ENCODE results near the gene GRM8.

The GRM8 gene

GRCh38 chr7:127081539-127081938 is 171.2 kb downstream of the GRM8 start:
- TF ChIP-seq EP300 (IDR thresholded peaks at IDR 0.05; ENCODE audit: borderline replicate concordance) (no peak), CEBPB (IDR thresholded peaks at IDR 0.05) (no peak), USF1 (IDR thresholded peaks at IDR 0.05) (no peak), CREB1 (IDR thresholded peaks at IDR 0.05; ENCODE audit: low read depth) (no peak)

GRCh38 chr7:127080576-127080975 is 172.2 kb downstream of the GRM8 start:
- TF ChIP-seq ZBTB7A (IDR thresholded peaks at IDR 0.05; ENCODE audit: low read depth) (no peak), USF1 (IDR thresholded peaks at IDR 0.05) (no peak), MAX (IDR thresholded peaks at IDR 0.05) (no peak), EP300 (IDR thresholded peaks at IDR 0.05; ENCODE audit: borderline replicate concordance) (no peak), NFIC (IDR thresholded peaks at IDR 0.05) (no peak), RAD21 (IDR thresholded peaks at IDR 0.05; ENCODE audit: low read depth) (no peak), CEBPB (IDR thresholded peaks at IDR 0.05) (no peak), TCF12 (IDR thresholded peaks at IDR 0.05; ENCODE audit: low read depth) (no peak), REST (IDR thresholded peaks at IDR 0.05; ENCODE audit: low read depth) (no peak), FOXM1 (IDR thresholded peaks at IDR 0.05; ENCODE audit: borderline replicate concordance, low read depth) (no peak), YY1 (IDR thresholded peaks at IDR 0.05; ENCODE audit: low read depth) (no peak), EGR1 (IDR thresholded peaks at IDR 0.05) (no peak), TEAD4 (IDR thresholded peaks at IDR 0.05) (no peak), TAF1 (IDR thresholded peaks at IDR 0.05; ENCODE audit: low read depth) (no peak), CREB1 (IDR thresholded peaks at IDR 0.05; ENCODE audit: low read depth) (no peak)

- TF ChIP-seq RAD21 (IDR thresholded peaks at IDR 0.05; ENCODE audit: low read depth) (0 out of 2 replicates have a peak, but pooled peaks have one; percentile 7), TCF12 (IDR thresholded peaks at IDR 0.05; ENCODE audit: low read depth) (no peak)
These were observed 185.8 kb downstream of the GRM8 start for GRCh38 chr7:127066974-127067373.

GRCh38 chr7:127059475-127059874 is 193.3 kb downstream of the GRM8 start:
- TF ChIP-seq TCF12 (IDR thresholded peaks at IDR 0.05; ENCODE audit: low read depth), result no peak
- no peak for TF ChIP-seq CREB1 (IDR thresholded peaks at IDR 0.05; ENCODE audit: low read depth)
- no peak for TF ChIP-seq NFIC (IDR thresholded peaks at IDR 0.05)
- no peak for TF ChIP-seq EP300 (IDR thresholded peaks at IDR 0.05; ENCODE audit: borderline replicate concordance)
- no peak for TF ChIP-seq YY1 (IDR thresholded peaks at IDR 0.05; ENCODE audit: low read depth)
- TF ChIP-seq FOXM1 (IDR thresholded peaks at IDR 0.05; ENCODE audit: borderline replicate concordance, low read depth), result no peak
- no peak for TF ChIP-seq MAX (IDR thresholded peaks at IDR 0.05)
- TF ChIP-seq USF1 (IDR thresholded peaks at IDR 0.05), result no peak
- no peak for TF ChIP-seq TAF1 (IDR thresholded peaks at IDR 0.05; ENCODE audit: low read depth)
- TF ChIP-seq ZBTB7A (IDR thresholded peaks at IDR 0.05; ENCODE audit: low read depth), result no peak
- no peak for TF ChIP-seq TEAD4 (IDR thresholded peaks at IDR 0.05)
- no peak for TF ChIP-seq REST (IDR thresholded peaks at IDR 0.05; ENCODE audit: low read depth)
- no peak for TF ChIP-seq EGR1 (IDR thresholded peaks at IDR 0.05)
- TF ChIP-seq CEBPB (IDR thresholded peaks at IDR 0.05), result no peak
- no peak for TF ChIP-seq RAD21 (IDR thresholded peaks at IDR 0.05; ENCODE audit: low read depth)

GRCh38 chr7:127057918-127058317 is 194.8 kb downstream of the GRM8 start:
- TF ChIP-seq CREB1 (IDR thresholded peaks at IDR 0.05; ENCODE audit: low read depth) (0 out of 2 replicates have a peak, but pooled peaks have one; percentile 28), EP300 (IDR thresholded peaks at IDR 0.05; ENCODE audit: borderline replicate concordance) (no peak)

GRCh38 chr7:127056202-127056601 is 196.5 kb downstream of the GRM8 start:
- TF ChIP-seq EP300 (IDR thresholded peaks at IDR 0.05; ENCODE audit: borderline replicate concordance) (no peak), CREB1 (IDR thresholded peaks at IDR 0.05; ENCODE audit: low read depth) (no peak), MAX (IDR thresholded peaks at IDR 0.05) (no peak), TCF12 (IDR thresholded peaks at IDR 0.05; ENCODE audit: low read depth) (no peak), NFIC (IDR thresholded peaks at IDR 0.05) (no peak), REST (IDR thresholded peaks at IDR 0.05; ENCODE audit: low read depth) (no peak), USF1 (IDR thresholded peaks at IDR 0.05) (no peak), TEAD4 (IDR thresholded peaks at IDR 0.05) (no peak), YY1 (IDR thresholded peaks at IDR 0.05; ENCODE audit: low read depth) (no peak), EGR1 (IDR thresholded peaks at IDR 0.05) (no peak)

Data from Ishikawa (cell line).